Esophagus squamous epithelium (tissue), 5 donors: ENCODE measurements around the gene SLC1A3. TPM values are rescaled to one million over a fixed set of nuclear protein-coding genes. Genes with fewer than 3 reads are reported as not detected.

ENCODE experiments used
- DNase-seq: peaks from one replicate; lab custom pipeline; 2025; lab: John Stamatoyannopoulos, UW
- H3K27ac ChIP-seq, 4 donors: fragments of 200-600 bp; sonication (generic); one replicate each; pipeline ENCODE4 v1.5.1; 2016 to 2019; ENCODE audit warnings: mild to moderate bottlenecking in 1 of 4
- H3K27me3 ChIP-seq, 4 donors: fragments of 200-600 bp; sonication (generic); 1 replicate in 3 of 4; 2 replicates in 1 of 4; pipeline versions ENCODE4 v1.5.1 to v1.6.0; 2017 to 2021; ENCODE audit warnings: antibody characterized with exemption in 1 of 4
- H3K36me3 ChIP-seq, 3 donors: fragments of 200-600 bp; sonication (generic); one replicate each; pipeline ENCODE4 v1.5.1; 2016 to 2019
- H3K4me1 ChIP-seq, 3 donors: fragments of 200-600 bp; sonication (generic); one replicate each; pipeline ENCODE4 v1.5.1; 2017 to 2019
- H3K4me3 ChIP-seq, 4 donors: fragments of 200-600 bp; sonication (generic); 1 replicate in 3 of 4; 2 replicates in 1 of 4; pipeline ENCODE4 v1.5.1; 2016 to 2019; ENCODE audit warnings: mild to moderate bottlenecking in 2 of 4, moderate library complexity in 1 of 4
- H3K9me3 ChIP-seq, 3 donors: fragments of 200-600 bp; sonication (generic); one replicate each; pipeline ENCODE4 v1.5.1; 2016 to 2019
- POLR2A ChIP-seq, 4 donors: fragments of 450-650 bp; IDR thresholded peaks; one replicate each; pipeline ENCODE4 v1.6.1; 2017; ENCODE audit warnings: antibody characterized with exemption in 4 of 4, mild to moderate bottlenecking in 4 of 4, moderate library complexity in 3 of 4
- WGBS, 2 donors: methylation state at CpG; one replicate each; pipeline ENCODE4 v1.1.5; 2018; 5-methylcytosine and 5-hydroxymethylcytosine counted together
- intact Hi-C: fragments of 100-400 bp; cut with DNase I; formaldehyde crosslinking; loops from one replicate; pipeline ENCODE4 v1.15.0; 2022
- total RNA-seq, 4 donors: library from RNA; depleted of rRNA; stranded (reverse); fragments of >200 nt; gene quantifications; one replicate each; pipeline ENCODE4 v1.1.0, GENCODE V29; 2016
- TF ChIP-seq, protein P1 (sequence below), 6 experiments: fragments of 450-650 bp in 4 of 6; fragments of 200-600 bp in 2 of 6; sonication (generic) in 2 of 6; IDR thresholded peaks; one replicate each; pipeline ENCODE4 v1.5.1; 2016 to 2019; ENCODE audit warnings: antibody characterized with exemption in 6 of 6, mild to moderate bottlenecking in 4 of 6, moderate library complexity in 4 of 6
- donor health status: DM: yes; HTN: yes; CAD: no.

Gene SLC1A3
- total RNA-seq, 4 donors from 2014 or later: 16.2 to 54.8 (median 31.4) TPM

DNA sequence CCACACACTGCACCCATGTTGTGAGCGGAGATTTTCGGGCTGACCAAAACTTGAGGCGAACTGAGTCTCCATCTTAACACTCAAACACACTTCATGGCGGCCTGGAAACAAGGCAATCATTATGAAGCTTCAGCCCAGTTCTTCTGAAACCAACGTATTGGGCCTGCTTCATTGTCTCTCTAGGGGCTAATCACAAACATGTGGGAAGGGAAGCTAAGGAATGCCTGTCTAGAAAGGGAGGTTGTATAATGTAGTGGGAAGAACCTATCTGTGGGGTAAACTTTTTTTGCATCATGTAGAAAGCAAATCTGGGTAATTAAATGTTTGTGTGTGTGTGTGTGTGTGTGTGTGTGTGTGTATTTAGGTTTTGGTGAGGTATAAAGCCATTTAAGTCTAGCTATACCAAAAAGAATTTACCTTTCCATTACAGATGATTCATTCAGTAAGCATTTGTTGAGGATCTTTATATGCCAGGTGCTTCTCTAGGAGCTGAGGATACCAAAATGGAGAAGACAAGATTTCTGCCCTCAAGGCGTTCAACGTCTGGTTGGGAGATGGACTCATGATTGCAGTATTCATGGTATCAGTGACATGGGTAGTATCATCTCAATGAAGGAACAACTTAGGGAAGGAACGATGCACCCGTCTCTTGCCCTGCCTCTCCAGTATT lies 29.4 kb downstream of the SLC1A3 start:
- intact Hi-C loops: no loop called here
- peaks cover 0 to 3% (median 0%) of the 10 kb centered on the region in 3 donors for H3K4me1 ChIP-seq

DNA sequence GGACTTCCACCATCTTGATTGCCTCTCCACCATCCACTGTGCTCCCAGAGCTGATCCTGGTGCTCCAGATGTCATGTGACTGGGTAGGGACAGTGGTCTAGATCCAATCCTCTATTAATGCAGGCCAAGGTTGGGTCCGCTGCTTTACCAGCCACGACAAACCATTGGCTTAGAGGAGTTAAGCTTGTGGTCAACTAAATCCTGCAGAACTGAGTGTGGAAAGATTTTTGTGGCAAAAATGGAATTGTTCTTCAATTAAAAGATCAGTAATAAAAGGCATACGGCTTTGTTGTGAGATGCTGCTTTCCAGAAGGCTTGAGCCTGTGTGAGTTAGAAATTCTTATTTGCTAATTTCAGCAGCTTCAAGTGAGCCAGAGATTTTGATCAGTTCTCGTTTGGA lies 30.7 kb downstream of the SLC1A3 start:
- DNase-seq: no peak
- H3K36me3 ChIP-seq: no peaks in the 10 kb centered on the region
- H3K27me3 ChIP-seq: no peaks in the 10 kb centered on the region
- H3K9me3 ChIP-seq: no peaks in the 10 kb centered on the region
- H3K27ac ChIP-seq: no peak overlapping the region
- TF ChIP-seq, protein P1, sequence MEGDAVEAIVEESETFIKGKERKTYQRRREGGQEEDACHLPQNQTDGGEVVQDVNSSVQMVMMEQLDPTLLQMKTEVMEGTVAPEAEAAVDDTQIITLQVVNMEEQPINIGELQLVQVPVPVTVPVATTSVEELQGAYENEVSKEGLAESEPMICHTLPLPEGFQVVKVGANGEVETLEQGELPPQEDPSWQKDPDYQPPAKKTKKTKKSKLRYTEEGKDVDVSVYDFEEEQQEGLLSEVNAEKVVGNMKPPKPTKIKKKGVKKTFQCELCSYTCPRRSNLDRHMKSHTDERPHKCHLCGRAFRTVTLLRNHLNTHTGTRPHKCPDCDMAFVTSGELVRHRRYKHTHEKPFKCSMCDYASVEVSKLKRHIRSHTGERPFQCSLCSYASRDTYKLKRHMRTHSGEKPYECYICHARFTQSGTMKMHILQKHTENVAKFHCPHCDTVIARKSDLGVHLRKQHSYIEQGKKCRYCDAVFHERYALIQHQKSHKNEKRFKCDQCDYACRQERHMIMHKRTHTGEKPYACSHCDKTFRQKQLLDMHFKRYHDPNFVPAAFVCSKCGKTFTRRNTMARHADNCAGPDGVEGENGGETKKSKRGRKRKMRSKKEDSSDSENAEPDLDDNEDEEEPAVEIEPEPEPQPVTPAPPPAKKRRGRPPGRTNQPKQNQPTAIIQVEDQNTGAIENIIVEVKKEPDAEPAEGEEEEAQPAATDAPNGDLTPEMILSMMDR (IDR thresholded peaks at IDR 0.05): no peak
- no peak for TF ChIP-seq POLR2A (IDR thresholded peaks at IDR 0.05)
- no peaks in the 10 kb centered on the region for H3K4me1 ChIP-seq
- H3K4me3 ChIP-seq: no peak overlapping the region
- 83 to 90% methylated on average over 4 of the region's 4 CpGs for WGBS, 2 donors
- intact Hi-C loops: no loop called here

More for the DNA sequence above, 29.4 kb downstream of the SLC1A3 start:
- TF ChIP-seq, protein P1 (IDR thresholded peaks at IDR 0.05): no peak
- TF ChIP-seq POLR2A (IDR thresholded peaks at IDR 0.05): no peak
- WGBS, 2 donors: 88 to 89% methylated on average over 9 of the region's 9 CpGs
- H3K4me3 ChIP-seq: no peak overlapping the region
- no peak for DNase-seq
- H3K27ac ChIP-seq: no peak overlapping the region
- H3K27me3 ChIP-seq: no peaks in the 10 kb centered on the region
- no peaks in the 10 kb centered on the region for H3K9me3 ChIP-seq
- H3K36me3 ChIP-seq: no peaks in the 10 kb centered on the region

DNA sequence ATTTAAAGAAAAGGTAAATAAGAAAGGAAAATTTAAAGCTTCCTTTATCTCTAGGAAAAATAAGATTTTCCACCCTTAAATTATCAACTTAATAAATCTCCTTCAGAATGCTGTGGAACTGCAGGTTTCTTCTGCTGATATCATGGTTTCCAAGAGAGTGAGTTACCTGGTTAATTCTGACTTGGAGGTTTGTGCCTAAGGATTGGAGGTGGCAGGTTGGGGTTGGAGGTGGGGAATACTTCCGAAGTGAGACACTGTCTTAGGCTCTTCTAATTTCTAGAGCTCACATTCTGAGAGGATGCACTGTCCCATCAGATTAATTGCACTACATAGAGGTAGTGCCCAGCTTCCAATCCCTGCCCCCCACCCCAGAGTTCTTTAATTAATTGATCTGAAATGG lies 31.1 kb downstream of the SLC1A3 start:
- intact Hi-C loops: no loop called here
- H3K9me3 ChIP-seq: no peaks in the 10 kb centered on the region
- no peaks in the 10 kb centered on the region for H3K27me3 ChIP-seq
- TF ChIP-seq, protein P1 (IDR thresholded peaks at IDR 0.05): no peak
- no peak for TF ChIP-seq POLR2A (IDR thresholded peaks at IDR 0.05)
- no peak overlapping the region for H3K27ac ChIP-seq
- H3K4me3 ChIP-seq: no peak overlapping the region
- H3K36me3 ChIP-seq: no peaks in the 10 kb centered on the region
- no peak for DNase-seq
- no peaks in the 10 kb centered on the region for H3K4me1 ChIP-seq
- 69 to 100% methylated on average over 1 of the region's 1 CpG for WGBS, 2 donors

DNA sequence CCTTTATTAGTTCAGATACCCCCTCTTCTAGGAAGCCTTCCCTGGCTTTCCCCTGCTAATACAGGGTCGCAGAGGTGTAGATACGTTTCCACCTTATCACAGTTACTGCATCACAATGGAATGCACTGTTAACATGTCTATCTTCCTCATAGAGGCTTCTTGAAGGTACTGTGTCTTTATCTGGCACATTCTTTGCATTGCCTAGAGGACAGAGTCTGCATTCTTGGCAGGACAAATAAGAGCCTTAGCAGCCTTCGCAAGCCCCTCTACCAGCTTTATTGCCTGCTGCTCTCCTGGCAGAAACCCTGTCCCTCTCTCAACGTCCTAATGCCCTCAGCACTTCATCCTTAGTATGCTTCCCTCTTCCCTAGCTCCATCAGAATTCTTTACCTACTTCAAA lies 31.6 kb downstream of the SLC1A3 start:
- intact Hi-C loops: no loop called here
- H3K27ac ChIP-seq: no peak overlapping the region
- H3K9me3 ChIP-seq: no peaks in the 10 kb centered on the region
- H3K27me3 ChIP-seq: no peaks in the 10 kb centered on the region
- no peaks in the 10 kb centered on the region for H3K4me1 ChIP-seq
- no peaks in the 10 kb centered on the region for H3K36me3 ChIP-seq
- TF ChIP-seq, protein P1 (IDR thresholded peaks at IDR 0.05): no peak
- TF ChIP-seq POLR2A (IDR thresholded peaks at IDR 0.05): no peak
- H3K4me3 ChIP-seq: no peak overlapping the region
- no peak for DNase-seq
- 63 to 70% methylated on average over 4 of the region's 4 CpGs for WGBS, 2 donors

DNA sequence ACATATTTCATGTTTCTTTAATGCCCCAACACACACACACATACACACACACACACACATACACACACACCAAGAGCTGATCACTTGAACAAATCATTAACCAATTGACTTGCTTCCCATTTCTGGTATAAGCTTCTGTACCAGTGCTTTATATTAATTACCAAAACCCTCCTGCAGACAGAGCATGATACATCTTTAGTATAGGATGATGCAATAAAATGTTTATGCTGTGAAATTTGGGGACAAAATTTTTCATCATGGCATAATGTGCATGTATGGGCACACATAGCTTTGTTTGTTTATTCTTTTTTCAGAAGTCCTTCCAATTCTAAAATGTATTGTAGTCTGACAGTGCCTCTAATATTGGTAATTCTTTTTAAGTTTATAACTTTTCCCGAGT lies 34.5 kb downstream of the SLC1A3 start:
- H3K36me3 ChIP-seq: no peaks in the 10 kb centered on the region
- WGBS, 2 donors: 46 to 47% methylated on average over 1 of the region's 1 CpG
- H3K27me3 ChIP-seq: no peaks in the 10 kb centered on the region
- no peak for DNase-seq
- H3K4me3 ChIP-seq: no peak overlapping the region
- intact Hi-C loops: no loop called here
- no peak overlapping the region for H3K27ac ChIP-seq
- no peak for TF ChIP-seq POLR2A (IDR thresholded peaks at IDR 0.05)
- TF ChIP-seq, protein P1 (IDR thresholded peaks at IDR 0.05): no peak
- H3K9me3 ChIP-seq: no peaks in the 10 kb centered on the region
- no peaks in the 10 kb centered on the region for H3K4me1 ChIP-seq
